HG03175 (cell line): ENCODE measurements around the gene TRMT13.

Experiments
- ATAC-seq: cut with Tn5 transposase; IDR thresholded peaks from one replicate; pipeline ENCODE4 v1.9.1; 2021; ENCODE audit warnings: mild to moderate bottlenecking, moderate library complexity; ENCODE audit not compliant: unreplicated experiment

The TRMT13 gene

GRCh38 chr1:100132566-100133477, at the start of gene TRMT13, which contains the start of gene SASS6:
TRMT13 (plus strand) TSS chr1:100133163; CDS start chr1:100133169, 6 bp downstream.
SASS6 (minus strand) TSS chr1:100132930; CDS start chr1:100132814, 116 bp downstream.
- ATAC-seq: peak; percentile 92

GRCh38 chr1:100087396-100087795, 45.6 kb upstream of the TRMT13 start:
- no peak for ATAC-seq

- no peak for ATAC-seq
Measured at GRCh38 chr1:100089082-100089481, 43.9 kb upstream of the TRMT13 start.

- no peak for ATAC-seq
Measured at GRCh38 chr1:100090471-100090870, 42.5 kb upstream of the TRMT13 start.

- no peak for ATAC-seq
Measured at GRCh38 chr1:100100202-100100601, 32.8 kb upstream of the TRMT13 start.

GRCh38 chr1:100101564-100101963, 31.4 kb upstream of the TRMT13 start:
- ATAC-seq: no peak

GRCh38 chr1:100107696-100108095, 25.3 kb upstream of the TRMT13 start:
- no peak for ATAC-seq

GRCh38 chr1:100109554-100110066, 23.4 kb upstream of the TRMT13 start:
- no peak for ATAC-seq

- ATAC-seq: no peak
Measured at GRCh38 chr1:100115524-100115923, 17.4 kb upstream of the TRMT13 start.

GRCh38 chr1:100122177-100122576, 10.8 kb upstream of the TRMT13 start:
- ATAC-seq: no peak

- no peak for ATAC-seq
Measured at GRCh38 chr1:100127226-100127625, 5.7 kb upstream of the TRMT13 start.

GRCh38 chr1:100130552-100131077, 2.3 kb upstream of the TRMT13 start:
- no peak for ATAC-seq

- ATAC-seq: no peak
Measured at GRCh38 chr1:100131623-100132022, 1.3 kb upstream of the TRMT13 start.

- ATAC-seq: no peak
Measured at GRCh38 chr1:100134872-100135271, 1.9 kb downstream of the TRMT13 start.

GRCh38 chr1:100137602-100138001, 4.6 kb downstream of the TRMT13 start:
- ATAC-seq: no peak

- ATAC-seq: no peak
Measured at GRCh38 chr1:100141192-100141591, 8.2 kb downstream of the TRMT13 start.

GRCh38 chr1:100142343-100142742, 9.4 kb downstream of the TRMT13 start:
- ATAC-seq: no peak

- ATAC-seq: no peak
Measured at GRCh38 chr1:100145116-100145515, 12.2 kb downstream of the TRMT13 start.

GRCh38 chr1:100146958-100147357, 14.0 kb downstream of the TRMT13 start:
- ATAC-seq: no peak

GRCh38 chr1:100147875-100148274, 14.9 kb downstream of the TRMT13 start:
- no peak for ATAC-seq

GRCh38 chr1:100151679-100152078, 18.7 kb downstream of the TRMT13 start:
- ATAC-seq: no peak

- ATAC-seq: peak; percentile 61
Measured at GRCh38 chr1:100152271-100152670, 19.3 kb downstream of the TRMT13 start.
